ENCODE results near the gene HSPG2. TPM values are rescaled to one million over a fixed set of nuclear protein-coding genes. Genes with fewer than 3 reads are reported as not detected.
"Not testable (repeated sequence)": the region's sequence is repeated elsewhere in the genome, so short reads cannot be mapped to it uniquely, and the experiment has no call there.

Gene HSPG2
- total RNA-seq, 1 experiment from 2014 or later = 171 TPM

- no TSS peak for BruUV-seq (replicated peaks)
- Histone ChIP-seq H3K9me3 (ENCODE audit: control insufficient read depth, insufficient read depth, low read depth, low read length) (no peaks in the 10 kb centered on the region), H3K4me3 (ENCODE audit: low read depth in 2 of 2, low read length in 2 of 2) (no peak overlapping the region), H3K27ac (ENCODE audit: low read length) (peak overlapping the region; percentile 59; the same call in 1 of the 2 replicates), H3K36me3 (ENCODE audit: control insufficient read depth, insufficient read depth, low read length) (no peaks in the 10 kb centered on the region), H3K4me1 (ENCODE audit: control insufficient read depth, insufficient read depth, low read length) (peaks cover 26% of the 10 kb centered on the region), H3K27me3 (ENCODE audit: control insufficient read depth, insufficient read depth, low read length) (no peaks in the 10 kb centered on the region)
- intact Hi-C loops (cut with micrococcal nuclease; ENCODE audit: unreplicated experiment) (no loop called here), in situ Hi-C loops (cut with HindIII; ENCODE audit: low pct_unique_long_range_greater_than_20kb, low sequenced_read_pairs) (no loop called here)
- ATAC-seq (no peak), DNase-seq (ENCODE audit: low read depth, low spot score) (no peak)
- CTCF ChIA-PET = no interaction called here
- TF ChIP-seq SIN3A (IDR thresholded peaks at IDR 0.05; ENCODE audit: borderline replicate concordance, insufficient read depth, low read depth, low read length) (no peak), REST (IDR thresholded peaks at IDR 0.05; ENCODE audit: insufficient read depth in 1 of 2, low read depth in 2 of 2, low read length in 1 of 2) (no peak), CTCF (IDR thresholded peaks at IDR 0.05) (no peak), TCF7L2 (IDR thresholded peaks at IDR 0.05; ENCODE audit: low read depth, low read length) (no peak), POLR2AphosphoS5 (IDR thresholded peaks at IDR 0.05; ENCODE audit: low read depth, low read length) (no peak)
- POLR2A ChIA-PET = no interaction called here
Measured at GRCh38 chr1:21944733-21945073, 7.6 kb upstream of the HSPG2 start.

- 0 out of 2 replicates have a peak, but pooled peaks have one; percentile 16 for ATAC-seq
- H3K4me3 ChIP-seq (ENCODE audit: low read depth in 2 of 2, low read length in 2 of 2); DNase-seq (ENCODE audit: low read depth, low spot score); H3K9me3 ChIP-seq (ENCODE audit: control insufficient read depth, insufficient read depth, low read depth, low read length); H3K27me3 ChIP-seq (ENCODE audit: control insufficient read depth, insufficient read depth, low read length); BruUV-seq (replicated peaks); CTCF ChIA-PET; intact Hi-C loops (cut with micrococcal nuclease; ENCODE audit: unreplicated experiment); in situ Hi-C loops (cut with HindIII; ENCODE audit: low pct_unique_long_range_greater_than_20kb, low sequenced_read_pairs); H3K36me3 ChIP-seq (ENCODE audit: control insufficient read depth, insufficient read depth, low read length); H3K27ac ChIP-seq (ENCODE audit: low read length): not testable (repeated sequence)
- POLR2A ChIA-PET = interaction anchor here (1.2 kb wide), 2 partner anchors 12 to 13 kb away, joined by 3 to 7 read pairs; no protein-coding TSS in a partner anchor
- peaks cover 42% of the 10 kb centered on the region for H3K4me1 ChIP-seq (ENCODE audit: control insufficient read depth, insufficient read depth, low read length)
Measured at GRCh38 chr1:21942959-21943640, 6.0 kb upstream of the HSPG2 start.

- Histone ChIP-seq H3K4me1 (ENCODE audit: control insufficient read depth, insufficient read depth, low read length) (peaks cover 47% of the 10 kb centered on the region), H3K4me3 (ENCODE audit: low read depth in 2 of 2, low read length in 2 of 2) (no peak overlapping the region), H3K36me3 (ENCODE audit: control insufficient read depth, insufficient read depth, low read length) (no peaks in the 10 kb centered on the region), H3K27ac (ENCODE audit: low read length) (peak overlapping the region; percentile 59), H3K27me3 (ENCODE audit: control insufficient read depth, insufficient read depth, low read length) (no peaks in the 10 kb centered on the region), H3K9me3 (ENCODE audit: control insufficient read depth, insufficient read depth, low read depth, low read length) (no peaks in the 10 kb centered on the region)
- ATAC-seq (no peak), DNase-seq (ENCODE audit: low read depth, low spot score) (no peak)
- TF ChIP-seq TCF7L2 (IDR thresholded peaks at IDR 0.05; ENCODE audit: low read depth, low read length) (no peak), CTCF (IDR thresholded peaks at IDR 0.05) (no peak), SIN3A (IDR thresholded peaks at IDR 0.05; ENCODE audit: borderline replicate concordance, insufficient read depth, low read depth, low read length) (no peak), REST (IDR thresholded peaks at IDR 0.05; ENCODE audit: insufficient read depth in 1 of 2, low read depth in 2 of 2, low read length in 1 of 2) (no peak), POLR2AphosphoS5 (IDR thresholded peaks at IDR 0.05; ENCODE audit: low read depth, low read length) (no peak)
- in situ Hi-C loops (cut with HindIII; ENCODE audit: low pct_unique_long_range_greater_than_20kb, low sequenced_read_pairs) = no loop called here
- no TSS peak for BruUV-seq (replicated peaks)
- intact Hi-C loops (cut with micrococcal nuclease; ENCODE audit: unreplicated experiment) = no loop called here
- POLR2A ChIA-PET = interaction anchor here (1.2 kb wide), 2 partner anchors 13 to 14 kb away, joined by 3 to 7 read pairs; no protein-coding TSS in a partner anchor
- CTCF ChIA-PET = no interaction called here
Measured at GRCh38 chr1:21942464-21942863, 5.4 kb upstream of the HSPG2 start.

Measured in Panc1 (cell line).